Measurements from ENCODE around the gene NPLOC4.

NPLOC4 gene

GRCh38 chr17:81647640-81648012 lies 10.7 kb upstream of the NPLOC4 start:
- no peak for DNase-seq (ENCODE audit: low read depth)
- no peak overlapping the region for H3K4me3 ChIP-seq (ENCODE audit: control insufficient read depth, low read depth, low read length)
- TF ChIP-seq CTCF (IDR thresholded peaks at IDR 0.05; ENCODE audit: control insufficient read depth, insufficient read depth, low read depth, low read length, missing control alignments) = no peak

GRCh38 chr17:81646869-81647600 lies 10.1 kb upstream of the NPLOC4 start:
- no peak for TF ChIP-seq CTCF (IDR thresholded peaks at IDR 0.05; ENCODE audit: control insufficient read depth, insufficient read depth, low read depth, low read length, missing control alignments)
- DNase-seq (ENCODE audit: low read depth) = no peak
- H3K4me3 ChIP-seq (ENCODE audit: control insufficient read depth, low read depth, low read length) = no peak overlapping the region

- H3K4me3 ChIP-seq (ENCODE audit: control insufficient read depth, low read depth, low read length) = no peak overlapping the region
- no peak for DNase-seq (ENCODE audit: low read depth)
- no peak for TF ChIP-seq CTCF (IDR thresholded peaks at IDR 0.05; ENCODE audit: control insufficient read depth, insufficient read depth, low read depth, low read length, missing control alignments)
Measured at GRCh38 chr17:81644976-81645952, 8.4 kb upstream of the NPLOC4 start.

GRCh38 chr17:81644496-81644895 lies 7.6 kb upstream of the NPLOC4 start:
- H3K4me3 ChIP-seq (ENCODE audit: control insufficient read depth, low read depth, low read length) = no peak overlapping the region
- no peak for TF ChIP-seq CTCF (IDR thresholded peaks at IDR 0.05; ENCODE audit: control insufficient read depth, insufficient read depth, low read depth, low read length, missing control alignments)
- no peak for DNase-seq (ENCODE audit: low read depth)

GRCh38 chr17:81641825-81642489 lies 5.0 kb upstream of the NPLOC4 start:
- DNase-seq (ENCODE audit: low read depth) = peak; percentile 23

More at GRCh38 chr17:81641825-81642489, 5.0 kb upstream of the NPLOC4 start:
- TF ChIP-seq CTCF (IDR thresholded peaks at IDR 0.05; ENCODE audit: control insufficient read depth, insufficient read depth, low read depth, low read length, missing control alignments) = no peak
- H3K4me3 ChIP-seq (ENCODE audit: control insufficient read depth, low read depth, low read length) = peak overlapping the region; percentile 2; the same call in 1 of the 2 replicates
